Suppressor macrophage treated with lipopolysaccharide for 4 hours (primary cell): ENCODE data around the gene VASN.
"Not testable (repeated sequence)": the region's sequence is repeated elsewhere in the genome, so short reads cannot be mapped to it uniquely, and the experiment has no call there.

Source experiments
- DNase-seq: peaks from one replicate; pipeline ENCODE4 v3.0.0-alpha.2; 2020

The VASN gene

GRCh38 chr16:4337540-4338088, 34.0 kb upstream of the VASN start:
- DNase-seq: no peak

- no peak for DNase-seq
Observed at GRCh38 chr16:4338125-4338582, 33.5 kb upstream of the VASN start.

GRCh38 chr16:4338712-4339299, 32.8 kb upstream of the VASN start:
- DNase-seq: no peak

GRCh38 chr16:4339455-4339854, 32.2 kb upstream of the VASN start:
- no peak for DNase-seq

- DNase-seq: no peak
Observed at GRCh38 chr16:4339909-4340308, 31.7 kb upstream of the VASN start.

- no peak for DNase-seq
Observed at GRCh38 chr16:4340443-4340842, 31.2 kb upstream of the VASN start.

GRCh38 chr16:4341250-4341649, 30.4 kb upstream of the VASN start:
- DNase-seq: no peak

GRCh38 chr16:4342866-4343744, 28.5 kb upstream of the VASN start:
- no peak for DNase-seq

- not testable (repeated sequence) for DNase-seq
Observed at GRCh38 chr16:4344300-4344982, 27.2 kb upstream of the VASN start.

GRCh38 chr16:4344983-4345835, 26.4 kb upstream of the VASN start:
- DNase-seq: no peak

GRCh38 chr16:4345836-4346781, 25.5 kb upstream of the VASN start:
- DNase-seq: peak; percentile 41

- peak; percentile 47 for DNase-seq
Observed at GRCh38 chr16:4347010-4347409, 24.6 kb upstream of the VASN start.

GRCh38 chr16:4347765-4348509, 23.7 kb upstream of the VASN start:
- no peak for DNase-seq

GRCh38 chr16:4349332-4349731, 22.3 kb upstream of the VASN start:
- DNase-seq: no peak

GRCh38 chr16:4350365-4350786, 21.3 kb upstream of the VASN start:
- no peak for DNase-seq

- peak; percentile 98 for DNase-seq
Observed at GRCh38 chr16:4350787-4351659, 20.6 kb upstream of the VASN start, which contains the start of gene PAM16. TSS of gene PAM16 (minus strand) at chr16:4351321. CDS start at chr16:4351234, 87 bp downstream.

- DNase-seq: no peak
Observed at GRCh38 chr16:4351880-4352279, 19.8 kb upstream of the VASN start.

GRCh38 chr16:4352843-4353242, 18.8 kb upstream of the VASN start:
- DNase-seq: no peak

- DNase-seq: no peak
Observed at GRCh38 chr16:4353675-4354074, 18.0 kb upstream of the VASN start.
